GM19035 (cell line): ENCODE data around the gene SDR9C7.
"Not testable (repeated sequence)": the region's sequence is repeated elsewhere in the genome, so short reads cannot be mapped to it uniquely, and the experiment has no call there.

Experiments used
- ATAC-seq: cut with Tn5 transposase; IDR thresholded peaks from one replicate; pipeline ENCODE4 v1.9.1; 2021; ENCODE audit not compliant: unreplicated experiment

SDR9C7 gene

DNA sequence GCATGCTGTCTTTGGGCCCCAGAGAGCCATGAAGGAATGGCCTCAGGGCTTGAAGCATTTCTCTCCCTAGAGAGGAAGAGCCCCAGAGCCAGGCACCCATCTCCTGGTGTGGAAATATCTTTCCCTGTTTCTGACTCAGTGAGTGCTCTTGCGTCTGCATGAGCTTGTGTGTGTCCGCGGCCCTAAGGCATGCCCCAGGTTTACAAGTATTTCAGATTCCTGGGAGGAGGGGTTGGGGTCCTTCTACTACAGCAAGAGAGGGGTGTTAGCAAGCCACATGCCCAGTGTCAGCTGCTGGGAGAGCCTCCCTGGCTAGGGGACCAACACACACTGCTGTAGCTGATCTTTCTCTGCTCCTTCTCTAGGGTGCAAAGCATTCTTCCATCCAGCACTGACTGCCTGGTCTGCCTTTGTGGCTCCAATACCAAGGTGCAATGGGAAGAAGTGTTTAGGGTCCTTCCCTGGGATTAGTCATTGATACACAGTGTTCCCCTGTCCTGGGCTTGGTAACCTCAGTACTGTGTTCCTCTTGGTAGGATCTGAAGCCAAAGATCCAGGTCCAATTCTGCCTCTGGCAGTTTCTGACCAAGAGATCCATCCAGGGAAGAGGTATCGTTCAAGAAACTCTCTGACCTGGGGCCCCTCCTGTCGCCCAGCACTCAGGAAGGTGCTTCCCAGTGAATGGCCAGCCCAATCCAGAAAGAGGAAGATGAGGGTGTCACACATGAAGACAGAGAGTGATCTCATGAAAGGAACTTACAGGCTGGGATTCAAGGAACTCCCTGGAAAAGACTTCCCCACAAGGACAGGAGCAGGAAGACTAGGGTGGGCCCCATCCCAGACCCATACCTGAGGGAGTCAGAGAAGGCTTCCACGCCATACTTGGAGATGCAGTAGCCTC, 20.1 kb upstream of the SDR9C7 start:
- no peak for ATAC-seq

DNA sequence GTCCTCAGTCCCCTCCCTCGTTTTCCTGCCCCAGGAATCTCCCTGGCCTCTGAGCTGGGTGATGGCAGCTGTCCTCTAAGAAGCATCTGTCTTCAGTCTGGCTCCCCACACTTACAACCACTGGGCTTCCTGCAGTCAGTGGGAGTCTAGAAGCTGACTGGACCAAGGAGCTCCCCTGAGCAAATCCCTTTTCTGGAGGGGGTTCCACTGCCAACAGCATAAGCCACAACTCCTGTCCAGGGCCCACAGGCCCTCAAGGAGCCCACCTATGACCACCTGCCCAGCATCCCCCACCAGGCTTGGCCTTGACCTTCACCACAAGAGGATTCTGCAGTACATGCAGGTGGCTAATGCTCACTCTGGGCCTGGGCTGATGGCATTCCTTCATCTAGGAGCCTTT, 19.1 kb upstream of the SDR9C7 start:
- no peak for ATAC-seq

DNA sequence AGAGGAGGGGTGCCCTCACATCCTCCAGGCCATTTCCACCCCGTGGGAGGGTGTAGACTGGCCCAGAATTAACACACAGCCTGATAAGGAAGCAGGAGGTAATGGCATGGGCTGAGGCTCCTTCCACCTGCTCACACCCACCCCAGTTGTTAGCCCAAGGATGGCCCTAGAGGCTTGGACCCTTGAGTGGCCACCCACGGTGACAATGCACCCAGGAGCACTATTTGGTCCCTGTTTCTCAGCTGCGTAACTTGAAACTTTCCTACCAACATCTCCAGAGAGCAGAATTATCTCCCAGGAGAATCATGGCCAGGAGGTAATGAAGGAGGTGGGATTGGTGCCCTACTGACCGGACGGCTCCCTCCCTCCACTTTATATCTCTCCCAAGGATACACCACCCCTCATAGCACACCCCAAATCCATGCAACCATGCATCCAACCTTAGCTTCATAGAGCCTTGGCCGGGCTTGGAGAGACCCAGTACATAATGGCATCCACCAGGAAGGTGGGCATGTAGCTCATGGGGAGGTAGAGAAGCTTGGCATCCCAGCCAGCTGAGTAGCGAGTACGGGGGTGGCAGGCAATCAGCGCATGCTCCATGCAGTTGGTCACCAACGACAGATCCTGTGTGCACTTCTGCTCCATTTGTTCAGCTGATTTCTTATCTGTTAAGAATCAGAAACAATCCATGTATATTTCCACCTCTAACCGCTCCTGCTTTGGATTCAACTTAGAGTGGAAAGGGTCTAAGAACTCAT, 17.6 kb upstream of the SDR9C7 start:
- no peak for ATAC-seq

DNA sequence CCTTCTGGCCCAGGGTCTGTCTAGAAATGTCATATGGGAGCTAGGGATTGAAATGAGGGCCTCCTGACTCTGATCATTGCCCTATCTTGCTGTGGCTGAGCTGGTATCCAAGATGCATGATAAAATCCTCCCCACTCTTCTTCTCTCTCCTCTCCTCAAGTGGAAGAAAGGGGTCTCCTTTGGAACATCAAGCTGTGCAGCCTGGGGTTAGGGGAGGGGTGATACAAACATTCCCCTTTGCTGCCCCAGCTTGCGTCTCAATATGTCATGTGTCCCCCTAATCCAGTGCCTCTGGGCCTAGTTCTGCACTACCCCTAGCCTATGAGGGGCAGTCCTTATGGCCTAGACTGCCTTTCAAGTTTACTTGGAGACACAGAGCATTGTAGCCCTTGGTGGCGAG, 14.7 kb upstream of the SDR9C7 start:
- ATAC-seq = no peak

DNA sequence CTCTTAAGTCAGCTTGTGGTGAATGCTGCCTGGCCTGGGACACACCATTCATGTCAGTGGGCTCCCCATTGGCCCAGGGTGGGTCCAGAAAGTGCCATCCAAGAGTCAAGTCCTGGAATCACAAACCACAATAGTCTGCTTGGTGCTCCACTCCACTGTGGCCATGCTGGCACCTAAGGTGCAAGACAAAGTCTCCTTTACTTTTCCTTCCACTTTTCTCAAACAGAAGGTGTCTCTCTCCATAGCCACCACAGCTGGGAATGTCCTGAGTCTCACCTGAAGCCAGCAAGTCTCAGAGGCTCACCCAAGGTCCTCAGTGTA, 14.2 kb upstream of the SDR9C7 start:
- no peak for ATAC-seq

DNA sequence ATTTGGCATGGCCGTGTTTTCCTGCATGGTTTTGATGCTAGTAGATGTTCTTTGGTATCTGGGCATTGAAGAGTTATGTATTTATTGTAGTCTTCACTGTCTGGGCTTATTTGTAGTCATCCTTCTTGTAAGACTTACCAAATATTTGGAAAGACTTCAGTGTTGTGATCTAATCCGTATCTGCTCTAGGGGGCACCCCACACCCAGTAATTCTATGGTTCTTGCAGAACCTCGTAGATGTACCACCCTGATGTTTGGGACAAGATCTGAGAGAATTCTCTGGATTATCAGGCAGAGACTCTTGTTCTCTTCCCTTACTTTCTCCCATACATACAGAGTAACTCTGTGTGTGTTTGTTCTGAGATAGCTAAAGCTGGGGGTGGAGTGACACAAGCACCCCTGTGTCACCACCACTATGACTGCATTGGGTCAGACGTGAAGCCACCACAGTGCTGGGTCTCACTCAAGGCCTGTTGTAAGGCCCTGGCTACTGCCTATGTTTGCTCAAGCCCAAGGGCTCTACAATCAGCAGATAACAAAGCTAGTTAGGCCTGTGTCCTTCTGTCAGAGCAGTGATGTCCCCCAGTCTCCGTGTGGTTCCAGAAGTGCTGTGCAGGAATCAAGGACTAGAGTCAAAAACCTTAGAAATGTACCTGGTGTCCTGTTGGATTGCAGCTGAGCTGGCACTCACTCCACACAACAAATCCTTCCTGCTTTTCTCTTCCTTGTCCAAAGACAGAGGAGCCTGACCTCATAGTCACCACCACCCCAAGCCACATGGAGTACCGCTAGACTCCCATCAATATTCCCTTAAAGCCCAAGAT, 13.6 kb upstream of the SDR9C7 start:
- no peak for ATAC-seq

DNA sequence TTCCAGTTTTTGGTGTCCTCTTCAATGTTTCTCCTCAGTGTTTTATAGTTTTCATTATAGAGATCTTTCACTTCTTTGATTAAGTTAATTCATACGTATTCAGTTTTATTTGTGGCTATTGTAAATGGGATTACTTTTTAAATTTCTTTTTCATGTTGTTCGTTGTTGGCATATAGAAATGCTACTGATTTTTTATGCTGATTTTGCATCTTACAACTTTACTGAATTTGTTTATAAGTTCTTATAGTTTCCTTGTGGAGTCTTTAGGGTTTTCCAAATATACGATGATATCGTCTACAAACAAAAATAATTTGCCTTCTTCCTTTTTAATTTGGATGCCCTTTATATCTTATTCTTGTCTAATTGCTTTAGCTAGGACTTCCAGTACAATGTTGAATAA, 9.7 kb upstream of the SDR9C7 start:
- ATAC-seq = no peak

DNA sequence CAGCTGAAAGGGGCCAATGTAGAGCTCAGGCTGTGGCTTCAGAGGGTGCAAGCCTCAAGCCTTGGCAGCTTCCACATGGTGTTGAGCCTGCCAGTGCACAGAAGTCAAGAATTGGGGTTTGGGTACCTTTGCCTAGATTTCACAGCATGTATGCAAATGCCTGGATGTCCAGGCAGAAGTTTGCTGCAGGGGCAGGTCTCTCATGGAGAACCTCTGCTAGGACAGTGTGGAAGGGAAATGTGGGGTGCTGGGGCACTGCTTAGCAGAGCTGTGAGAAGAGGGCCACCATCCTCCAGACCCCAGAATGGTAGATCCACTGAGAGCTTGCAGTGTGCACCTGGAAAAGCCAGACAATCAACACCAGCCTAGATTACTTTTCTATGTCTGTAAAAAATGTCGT, 9.2 kb upstream of the SDR9C7 start:
- ATAC-seq = not testable (repeated sequence)

DNA sequence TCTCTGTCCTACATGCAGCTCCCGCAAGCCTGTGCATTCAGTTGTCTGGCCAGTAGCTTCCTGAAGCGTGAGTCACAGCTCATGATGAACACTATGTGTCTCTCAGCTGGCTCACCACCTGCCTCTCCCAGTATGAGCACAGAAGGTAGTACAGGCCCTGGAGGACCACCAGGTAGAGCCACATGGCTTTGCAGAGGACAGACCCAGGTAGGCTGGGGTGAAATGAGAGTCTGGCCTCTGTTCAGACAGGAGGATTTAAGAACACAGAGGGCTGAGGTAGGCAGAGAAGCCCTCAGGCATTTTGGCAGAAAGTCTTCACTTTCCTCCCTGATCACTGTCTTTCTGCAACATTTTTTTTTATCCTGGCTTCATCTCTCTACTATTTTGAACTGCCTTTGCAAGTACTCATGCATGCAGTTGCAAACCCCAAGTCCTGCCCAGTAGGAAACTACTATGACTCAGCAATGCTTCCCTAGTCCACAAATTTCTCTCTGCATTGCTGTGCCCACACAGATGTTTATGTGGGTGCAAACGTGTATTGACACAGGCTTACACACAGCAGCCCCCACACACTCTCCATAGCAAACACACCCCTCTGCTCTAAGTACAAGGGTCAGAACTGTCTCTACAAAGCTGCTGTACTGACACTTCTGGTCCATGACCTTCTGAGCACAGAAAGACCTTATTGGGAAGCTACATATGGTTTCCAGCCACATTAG, 7.2 kb upstream of the SDR9C7 start:
- ATAC-seq = no peak

DNA sequence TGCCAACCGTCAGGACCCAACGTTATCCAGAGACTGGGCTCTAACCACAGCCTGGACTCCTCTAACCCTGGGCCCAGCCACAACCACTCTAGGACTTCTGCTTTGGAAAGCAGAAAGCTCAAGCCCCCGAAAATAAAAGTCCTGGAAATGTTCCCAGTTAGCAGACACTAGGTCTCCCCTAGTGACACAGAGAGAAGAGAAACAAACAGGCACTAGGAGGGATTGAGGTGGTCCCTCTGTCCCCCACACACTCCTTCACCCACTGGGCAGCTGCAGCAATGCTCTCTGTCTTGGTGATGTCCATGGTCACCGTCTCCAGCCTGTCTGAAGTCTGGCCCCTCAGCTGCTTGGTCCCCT, 6.7 kb upstream of the SDR9C7 start:
- ATAC-seq = not testable (repeated sequence)

DNA sequence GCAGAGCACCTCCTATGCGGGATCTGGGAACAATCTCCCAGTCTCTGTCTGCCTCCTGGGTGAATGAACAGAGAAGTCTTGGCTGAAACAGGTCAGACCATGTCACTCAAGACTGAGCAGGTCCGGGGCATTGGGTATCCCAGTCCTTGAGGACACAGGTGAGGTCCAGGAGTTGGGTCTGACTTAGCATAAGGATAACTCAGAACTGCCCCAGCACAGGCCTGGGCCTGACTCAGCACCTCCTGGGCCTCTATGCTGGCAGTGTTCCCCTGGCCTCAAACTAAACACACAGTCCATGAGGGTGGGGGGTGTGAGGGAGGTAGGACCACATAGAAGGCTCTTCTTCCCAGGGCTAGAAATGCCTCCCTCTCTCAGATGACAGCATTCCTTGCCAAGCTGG, 1.5 kb upstream of the SDR9C7 start:
- ATAC-seq = no peak

DNA sequence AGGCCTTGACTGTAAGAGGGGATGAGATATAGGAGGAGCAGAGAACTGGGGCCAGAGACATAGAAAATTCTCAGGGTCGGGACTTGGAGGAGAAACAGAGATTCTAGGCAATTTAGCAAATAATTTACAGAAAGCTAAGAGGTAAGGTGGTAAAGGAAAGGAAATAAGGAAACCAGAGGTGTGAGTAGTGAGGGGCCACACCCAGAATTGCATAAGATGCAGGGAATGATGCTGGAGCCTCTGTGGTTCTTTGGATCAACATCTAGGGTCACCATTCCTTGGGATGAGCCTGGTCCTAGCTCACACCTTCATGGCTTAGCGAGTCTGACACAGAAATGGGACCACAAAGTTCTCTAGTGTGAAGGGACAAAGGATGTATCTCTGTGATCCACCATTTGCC, 949 bp upstream of the SDR9C7 start:
- no peak for ATAC-seq

DNA sequence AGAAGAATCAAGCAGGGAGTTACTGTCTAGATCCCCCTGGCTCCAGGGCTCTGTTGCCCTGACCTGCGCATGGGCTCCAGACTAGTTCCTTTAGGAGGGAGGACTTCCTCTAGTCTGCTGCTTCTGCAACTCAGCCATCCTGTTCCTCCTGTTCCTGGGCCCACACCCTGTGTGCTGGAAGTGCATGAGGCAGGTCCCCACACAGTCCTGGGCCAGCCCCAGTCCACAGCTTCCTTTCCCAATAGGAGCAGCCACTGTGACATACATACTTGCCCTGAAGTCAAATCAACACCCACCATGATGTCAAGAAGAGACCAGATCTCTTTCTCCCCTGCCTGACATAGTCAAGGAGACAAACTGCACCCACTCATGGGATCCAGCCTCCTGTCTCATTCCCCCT, 1.3 kb downstream of the SDR9C7 start:
- no peak for ATAC-seq

DNA sequence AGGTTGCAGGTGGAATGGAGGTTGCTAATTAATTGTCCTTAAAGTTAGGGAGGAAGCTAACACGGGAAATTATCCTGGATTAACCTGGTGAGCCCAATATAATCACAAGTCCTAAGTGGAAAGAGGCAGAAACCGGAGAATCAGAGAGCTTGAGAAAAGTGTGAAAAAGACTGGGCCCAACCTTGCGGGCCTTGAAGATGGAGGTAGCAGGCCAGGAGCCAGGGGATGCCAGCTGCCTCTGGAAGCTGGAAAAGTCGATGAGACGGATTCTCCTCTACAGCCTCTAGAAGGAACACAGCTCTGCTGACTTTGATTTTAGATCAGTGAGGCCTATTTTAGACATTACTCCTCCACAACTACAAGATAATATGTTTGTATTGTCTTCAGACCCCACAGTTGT, 2.1 kb downstream of the SDR9C7 start:
- ATAC-seq = no peak

DNA sequence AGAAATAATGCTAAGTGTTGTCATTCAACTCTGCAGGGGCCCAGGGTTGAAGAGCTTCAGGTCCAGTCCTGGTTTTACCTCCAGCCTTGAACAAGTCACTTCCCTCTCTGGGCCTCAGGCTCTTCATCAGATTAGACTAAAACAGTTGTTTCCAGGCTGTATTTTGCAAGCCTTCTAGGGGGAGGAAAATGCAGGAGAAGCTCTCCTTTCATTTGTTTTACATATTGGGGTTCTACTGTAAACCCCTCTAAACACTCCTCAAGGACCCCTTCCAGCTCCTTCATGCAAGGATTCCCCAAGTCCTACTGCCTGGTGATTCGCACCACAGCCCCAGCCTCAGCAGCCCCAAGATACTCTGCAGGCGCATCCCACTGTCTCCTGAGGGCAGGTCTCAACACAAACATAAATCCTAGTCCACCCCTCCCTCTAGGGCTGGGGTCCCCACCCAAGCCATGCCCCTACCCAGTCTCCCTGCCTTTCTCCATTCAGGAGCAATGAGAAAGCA, 2.7 kb downstream of the SDR9C7 start:
- no peak for ATAC-seq

DNA sequence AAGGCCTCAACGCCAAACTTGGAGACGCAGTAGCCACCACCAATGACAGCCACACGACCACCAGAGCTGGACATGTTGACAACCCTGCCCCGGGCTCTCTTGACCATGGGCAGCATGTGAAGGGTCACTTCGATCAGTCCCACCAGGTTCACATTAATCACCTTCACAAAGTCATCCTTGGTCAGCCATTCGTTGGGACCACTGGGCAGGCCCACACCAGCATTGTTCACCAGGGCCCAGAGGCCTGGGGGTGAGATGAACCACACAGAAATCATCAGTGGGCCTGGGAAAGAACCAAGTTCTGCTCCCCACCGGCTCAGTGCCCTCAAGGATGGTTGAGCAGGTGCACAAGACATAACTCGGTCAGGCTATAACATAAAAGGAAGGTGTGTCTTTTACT, 4.0 kb downstream of the SDR9C7 start:
- no peak for ATAC-seq

DNA sequence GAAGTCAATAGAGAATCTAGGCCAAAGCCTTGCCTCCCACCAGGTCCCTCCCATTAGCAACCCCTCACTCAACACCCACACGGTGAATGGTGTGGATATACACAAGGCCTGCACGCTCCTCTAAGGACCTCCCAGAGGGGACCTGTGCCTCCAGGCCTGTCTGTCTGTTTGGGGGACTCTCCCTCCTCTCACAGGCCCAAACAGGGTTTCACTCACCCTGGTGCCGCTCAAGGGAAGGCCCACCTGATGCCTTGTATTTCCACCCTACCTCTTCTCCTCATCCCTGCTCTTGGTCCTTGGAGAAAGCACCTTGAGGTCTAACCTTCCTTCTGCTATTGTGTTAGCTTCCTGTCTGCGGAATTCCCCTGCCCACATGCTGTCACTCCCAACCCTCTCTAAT, 4.4 kb downstream of the SDR9C7 start:
- ATAC-seq = no peak

DNA sequence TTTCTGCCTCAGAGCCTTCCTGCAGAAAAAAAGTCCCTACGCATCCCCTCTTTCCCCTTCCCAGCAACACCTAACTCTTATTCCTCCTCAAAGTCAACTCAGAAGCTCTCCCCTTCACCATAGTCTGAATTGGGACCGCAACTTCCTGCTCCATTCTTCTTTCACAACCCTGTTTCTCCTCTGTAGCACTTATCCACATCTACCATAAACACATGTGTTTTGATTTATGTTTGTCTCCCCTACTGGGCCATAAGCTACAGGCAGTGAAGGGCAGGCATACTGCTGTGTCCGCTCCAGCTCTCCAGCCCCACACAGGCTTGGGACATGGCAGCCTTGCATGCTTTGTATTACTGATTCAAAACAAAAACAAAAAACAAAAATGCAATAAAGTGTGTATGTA, 5.9 kb downstream of the SDR9C7 start:
- ATAC-seq = no peak

DNA sequence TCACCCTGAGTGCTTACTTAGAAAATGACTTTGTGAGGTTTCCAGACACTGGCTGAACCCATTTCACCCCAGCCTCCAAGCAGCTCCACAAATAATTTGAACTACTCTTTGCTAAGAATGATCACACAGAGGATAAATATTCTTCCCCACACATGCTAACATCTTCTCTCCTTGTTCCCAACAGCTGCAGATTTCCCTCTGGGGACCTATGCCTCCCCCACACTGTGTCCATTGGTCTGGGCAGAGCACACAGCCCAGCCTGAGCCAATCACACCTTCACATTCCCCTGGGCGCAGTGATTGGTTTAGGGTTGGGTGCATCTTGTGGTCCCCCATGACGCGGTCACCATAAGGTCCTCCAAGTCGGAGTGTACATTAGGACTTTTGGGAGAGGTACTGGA, 6.9 kb downstream of the SDR9C7 start:
- ATAC-seq = no peak

DNA sequence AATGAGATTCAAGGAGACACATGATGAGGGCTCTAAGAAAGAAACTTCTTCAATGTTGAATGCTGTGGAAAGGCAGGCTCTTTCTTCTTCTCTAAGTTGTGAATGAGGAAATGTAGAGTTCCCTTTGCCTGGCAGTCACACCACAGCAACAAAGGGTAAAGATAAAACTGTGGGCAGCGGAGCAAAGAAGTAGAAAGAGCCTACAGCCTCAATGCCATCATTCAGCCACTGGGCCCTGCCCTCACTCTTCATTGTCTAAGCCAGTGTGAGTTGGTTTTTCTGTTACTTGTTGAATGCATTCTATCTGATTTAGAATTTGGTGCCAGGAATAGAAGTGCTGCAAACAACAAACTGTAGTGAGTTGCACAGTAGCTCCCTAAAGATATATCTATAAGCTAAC, 12.2 kb downstream of the SDR9C7 start:
- no peak for ATAC-seq

DNA sequence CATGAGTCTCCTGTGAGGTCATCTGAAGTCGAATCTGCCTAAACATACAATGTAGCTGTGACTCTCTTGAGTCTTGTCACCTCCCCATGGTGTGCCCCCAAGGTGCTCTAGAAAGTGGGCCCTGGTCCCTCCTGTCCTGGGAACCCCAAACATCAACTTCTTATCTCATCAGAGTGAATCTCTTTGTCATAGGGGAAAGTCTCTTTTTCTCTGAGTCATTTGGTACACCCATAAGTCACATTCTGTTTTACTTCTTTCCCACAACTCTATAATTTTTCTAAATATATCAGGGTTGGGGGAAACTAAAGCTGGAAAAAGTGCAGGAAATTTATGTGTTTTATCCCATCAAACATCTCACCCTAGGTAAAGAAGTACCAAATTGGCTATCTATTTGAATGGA, 12.9 kb downstream of the SDR9C7 start:
- ATAC-seq = no peak
